Gastrocnemius medialis (tissue), 4 donors: ENCODE measurements around the gene ICAM3.

Experiments
- POLR2A ChIP-seq, 2 donors: fragments of 450-650 bp; IDR thresholded peaks; one replicate each; pipeline ENCODE4 v1.6.1; 2017; ENCODE audit warnings: antibody characterized with exemption in 2 of 2, mild to moderate bottlenecking in 2 of 2, moderate library complexity in 2 of 2
- TF ChIP-seq, protein P1 (sequence below), 5 experiments: fragments of 450-650 bp in 3 of 5; fragments of 200-600 bp in 2 of 5; sonication (generic) in 2 of 5; IDR thresholded peaks in 4 of 5; conservative IDR thresholded peaks in 1 of 5; 1 replicate in 4 of 5; 2 replicates in 1 of 5; pipeline ENCODE4 v1.5.1; 2016 to 2019; ENCODE audit warnings: antibody characterized with exemption in 5 of 5, mild to moderate bottlenecking in 3 of 5, moderate library complexity in 3 of 5

GRCh38 chr19:10318807-10319682 lies 20.4 kb downstream of the ICAM3 start:
- TF ChIP-seq, protein P1, sequence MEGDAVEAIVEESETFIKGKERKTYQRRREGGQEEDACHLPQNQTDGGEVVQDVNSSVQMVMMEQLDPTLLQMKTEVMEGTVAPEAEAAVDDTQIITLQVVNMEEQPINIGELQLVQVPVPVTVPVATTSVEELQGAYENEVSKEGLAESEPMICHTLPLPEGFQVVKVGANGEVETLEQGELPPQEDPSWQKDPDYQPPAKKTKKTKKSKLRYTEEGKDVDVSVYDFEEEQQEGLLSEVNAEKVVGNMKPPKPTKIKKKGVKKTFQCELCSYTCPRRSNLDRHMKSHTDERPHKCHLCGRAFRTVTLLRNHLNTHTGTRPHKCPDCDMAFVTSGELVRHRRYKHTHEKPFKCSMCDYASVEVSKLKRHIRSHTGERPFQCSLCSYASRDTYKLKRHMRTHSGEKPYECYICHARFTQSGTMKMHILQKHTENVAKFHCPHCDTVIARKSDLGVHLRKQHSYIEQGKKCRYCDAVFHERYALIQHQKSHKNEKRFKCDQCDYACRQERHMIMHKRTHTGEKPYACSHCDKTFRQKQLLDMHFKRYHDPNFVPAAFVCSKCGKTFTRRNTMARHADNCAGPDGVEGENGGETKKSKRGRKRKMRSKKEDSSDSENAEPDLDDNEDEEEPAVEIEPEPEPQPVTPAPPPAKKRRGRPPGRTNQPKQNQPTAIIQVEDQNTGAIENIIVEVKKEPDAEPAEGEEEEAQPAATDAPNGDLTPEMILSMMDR (IDR thresholded peaks at IDR 0.05 in 4 of 5, conservative IDR thresholded peaks at IDR 0.05 in 1 of 5): no peak
- TF ChIP-seq POLR2A (IDR thresholded peaks at IDR 0.05): no peak
